ENCODE results near the gene KCTD20.

The KCTD20 gene

GRCh38 chr6:36536873-36537547 lies 94.2 kb downstream of the KCTD20 start:
- no peak for DNase-seq (ENCODE audit: low read depth in 2 of 2)

DNA sequence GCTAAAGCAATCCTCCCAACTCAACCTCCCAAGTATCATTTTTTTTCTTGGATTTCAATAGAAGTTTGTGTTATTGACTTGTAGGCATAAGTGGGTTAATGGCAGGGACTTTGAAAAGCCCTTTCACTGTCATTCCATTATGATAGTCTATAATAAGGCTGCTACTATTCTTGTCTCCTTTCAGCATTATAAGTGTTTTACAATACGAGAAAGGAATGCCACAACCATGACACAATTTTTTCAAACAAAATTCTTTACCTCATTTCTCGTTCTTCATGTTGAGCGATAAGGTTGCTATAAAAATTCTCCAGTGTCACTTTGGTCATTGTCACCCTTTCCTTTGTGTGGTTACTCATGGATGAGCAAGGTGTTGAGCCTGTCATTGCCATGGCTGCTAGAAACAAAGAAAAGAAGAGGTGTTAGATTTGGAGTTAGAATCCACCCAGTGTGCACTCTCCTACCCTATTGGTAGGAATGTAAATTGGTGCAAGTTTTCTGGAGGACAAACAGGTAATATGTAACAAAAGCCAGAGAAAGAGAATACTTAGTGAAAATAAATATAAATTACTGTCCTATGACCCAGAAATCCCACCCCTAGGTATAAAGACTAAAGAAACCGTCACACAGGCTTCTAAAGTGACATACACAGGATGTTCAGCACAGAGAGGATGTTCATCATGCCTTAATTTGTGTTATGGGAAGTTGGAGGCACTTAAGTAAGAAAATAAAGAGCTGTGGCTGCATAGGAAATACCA lies 97.2 kb downstream of the KCTD20 start:
- no peak for DNase-seq (ENCODE audit: low read depth in 2 of 2)
